Skin epidermis (tissue), 12 donors: Measurements from ENCODE around the gene ATRIP.
A peak's percentile ranks its signal among the peaks of the same experiment; 100 is the strongest.

Experiments
- H3K27ac ChIP-seq, 21 experiments: fragments of 200-600 bp; sonication (generic) in 11 of 21; one replicate each; pipeline ENCODE4 v1.5.0; 2020; ENCODE audit warnings: mild to moderate bottlenecking in 3 of 21, inconsistent platforms in 2 of 21, moderate library complexity in 2 of 21
- H3K4me3 ChIP-seq, 7 experiments: fragments of 200-600 bp; sonication (generic) in 2 of 7; one replicate each; pipeline ENCODE4 v1.5.0; 2020; ENCODE audit warnings: inconsistent platforms in 2 of 7, mild to moderate bottlenecking in 2 of 7, moderate library complexity in 1 of 7

The ATRIP gene

DNA sequence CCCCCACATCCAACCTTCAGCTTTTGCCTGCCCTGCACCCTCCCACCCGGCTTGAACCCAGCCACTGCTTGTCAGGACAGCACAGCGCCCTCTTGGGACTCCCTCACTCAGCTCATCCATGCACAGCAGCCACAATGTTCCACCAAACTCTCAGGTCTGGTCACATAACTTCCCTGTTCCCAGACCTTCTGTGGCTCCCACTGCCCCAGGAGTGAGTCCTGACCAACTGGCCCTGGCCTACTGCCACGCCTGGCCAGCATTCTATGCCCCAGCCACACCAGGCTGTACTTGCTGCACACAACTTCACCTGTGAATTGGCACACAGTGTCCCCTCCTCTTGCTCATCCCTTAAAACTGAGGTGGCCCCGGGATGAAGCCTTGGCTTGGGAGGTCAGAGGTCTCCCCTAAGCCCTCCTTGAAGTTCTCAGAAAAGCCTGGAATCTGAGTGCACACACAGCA, 37.7 kb upstream of the ATRIP start:
- Histone ChIP-seq H3K4me3 (no peak overlapping the region), H3K27ac (no peak overlapping the region)

DNA sequence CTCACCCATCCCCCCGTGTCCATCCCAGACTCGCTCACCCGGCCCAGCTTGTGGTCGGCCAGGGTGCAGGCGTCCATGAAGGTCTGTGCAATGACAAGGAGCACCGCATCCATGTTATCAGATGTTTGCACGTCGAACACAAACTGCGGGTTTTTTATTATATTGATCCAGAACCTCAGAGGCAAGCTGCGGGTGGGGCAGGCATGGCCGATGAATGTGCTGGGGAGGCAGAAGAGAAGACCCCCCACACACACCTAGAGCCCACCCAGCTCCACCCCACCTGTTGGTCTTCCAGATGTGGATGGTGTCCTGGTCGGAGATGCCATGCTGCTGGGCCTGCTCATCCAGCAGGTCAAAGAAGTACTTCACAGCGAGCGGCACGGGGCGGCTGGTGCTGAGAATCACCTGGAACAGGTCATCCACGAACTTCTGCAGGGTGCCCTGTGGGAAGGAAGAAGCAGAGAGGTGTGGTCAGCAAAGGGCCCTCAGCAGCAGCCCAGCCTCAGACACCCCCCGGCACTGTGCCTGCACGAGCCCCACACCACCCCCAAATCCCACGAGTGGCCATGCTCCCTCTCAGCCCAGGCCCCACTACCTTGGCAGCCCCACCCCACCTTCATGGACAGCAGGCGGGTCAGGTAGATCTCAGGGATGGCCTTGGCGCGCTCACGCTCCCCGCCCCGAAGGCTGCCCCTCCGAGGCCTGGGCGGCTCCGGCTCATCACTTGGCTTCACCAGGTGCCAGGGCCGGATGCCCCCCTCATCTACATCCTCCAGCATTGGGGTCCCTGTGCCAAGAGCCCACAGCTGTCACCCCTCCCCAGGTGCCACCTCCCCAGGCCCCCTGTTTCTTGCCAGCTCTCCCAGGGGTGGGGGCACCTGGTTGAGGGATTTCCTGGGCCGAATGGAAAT, 37.0 kb upstream of the ATRIP start:
- H3K27ac ChIP-seq, result no peak overlapping the region
- H3K4me3 ChIP-seq, result no peak overlapping the region

- Histone ChIP-seq H3K27ac (no peak overlapping the region), H3K4me3 (no peak overlapping the region)
Measured at GRCh38 chr3:48410205-48411040, 36.1 kb upstream of the ATRIP start.

DNA sequence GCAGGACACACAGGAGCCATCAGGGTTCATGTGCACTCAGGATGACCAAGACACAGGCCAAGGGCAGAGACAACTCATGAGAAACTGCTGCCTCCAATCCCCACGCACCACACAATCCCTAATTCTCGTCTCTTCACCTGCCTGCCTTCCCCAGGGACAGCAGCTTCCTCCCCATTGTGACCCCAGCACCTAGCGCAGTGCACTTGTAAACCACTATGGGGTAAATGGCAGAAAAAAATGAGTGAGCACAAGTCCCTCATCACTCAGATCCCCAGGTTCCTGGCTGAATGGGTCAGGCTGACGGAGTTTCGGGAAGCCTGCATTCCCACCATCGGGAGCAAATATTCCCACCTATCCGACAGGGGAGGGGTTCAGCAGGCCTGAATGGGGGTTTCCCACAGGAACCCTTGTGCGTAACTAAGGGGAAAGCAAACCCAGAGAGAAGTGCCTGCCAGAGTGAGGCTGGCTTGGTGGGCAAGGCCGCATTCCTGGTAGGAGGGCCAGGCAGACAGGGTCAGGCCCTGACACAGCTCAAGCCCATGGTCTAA, 35.4 kb upstream of the ATRIP start:
- Histone ChIP-seq H3K27ac (no peak overlapping the region), H3K4me3 (no peak overlapping the region)

DNA sequence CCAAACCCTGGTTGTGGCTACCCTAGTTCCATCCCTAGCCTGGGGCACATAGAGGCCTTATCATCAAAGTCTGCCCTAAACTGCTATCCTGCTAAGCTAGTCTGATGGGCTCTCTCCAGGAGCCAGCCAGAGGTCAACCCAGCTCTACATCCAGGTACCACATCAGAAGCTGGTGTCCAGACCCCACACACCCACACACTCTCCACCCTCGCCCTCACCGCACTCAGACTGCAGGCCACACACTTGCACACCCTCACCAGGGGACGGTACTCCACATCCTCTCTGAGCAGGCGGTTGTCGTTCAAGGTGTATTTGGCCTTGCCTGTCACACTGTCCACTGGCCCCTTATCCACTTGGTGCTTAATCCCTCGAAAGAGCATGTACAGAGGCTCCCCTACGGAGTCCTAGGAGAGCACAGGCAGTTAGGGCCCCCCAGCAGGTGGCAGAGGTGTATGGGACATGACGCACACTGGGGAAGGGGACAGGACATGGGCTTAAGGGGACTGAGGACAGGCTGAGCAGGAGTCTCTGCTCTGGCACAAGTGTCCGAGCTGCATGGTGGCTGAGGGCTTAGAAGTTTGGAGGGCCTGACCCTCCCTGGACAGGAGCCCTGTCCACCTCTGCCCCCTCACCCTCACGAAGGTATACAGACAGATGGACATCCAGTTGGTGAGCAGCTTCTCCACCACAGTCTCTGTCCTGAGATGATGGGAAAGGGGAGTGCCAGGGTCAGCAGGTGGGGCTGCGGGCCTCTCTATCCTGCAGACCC, 34.7 kb upstream of the ATRIP start:
- Histone ChIP-seq H3K27ac (no peak overlapping the region), H3K4me3 (no peak overlapping the region)

- H3K27ac ChIP-seq, result no peak overlapping the region
- H3K4me3 ChIP-seq, result no peak overlapping the region
Measured at GRCh38 chr3:48412375-48413001, 34.0 kb upstream of the ATRIP start.

DNA sequence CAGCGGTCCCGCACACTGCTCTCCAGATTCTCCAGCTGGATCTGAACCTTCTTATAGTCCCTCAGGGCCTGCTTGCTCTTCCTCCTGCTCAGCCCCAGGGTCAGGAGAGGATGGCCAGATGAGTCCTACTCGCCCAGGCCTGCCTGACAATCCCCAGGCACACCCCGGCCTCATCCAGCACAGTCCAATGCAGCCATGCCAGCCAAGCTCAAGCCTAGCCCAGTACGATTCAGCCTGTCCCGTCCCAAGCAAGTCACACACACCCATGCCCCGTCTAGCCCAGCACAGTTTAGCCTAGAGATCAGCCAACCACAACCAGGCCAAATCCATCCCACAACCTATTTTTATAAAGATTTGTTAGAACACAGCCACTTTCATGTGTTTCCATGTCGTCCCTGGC, 33.5 kb upstream of the ATRIP start:
- Histone ChIP-seq H3K4me3 (no peak overlapping the region), H3K27ac (no peak overlapping the region)

- Histone ChIP-seq H3K27ac (peak overlapping the region in 2 of 21 experiments; percentile 7 to 20), H3K4me3 (no peak overlapping the region)
Measured at GRCh38 chr3:48413611-48414010, 32.9 kb upstream of the ATRIP start.

GRCh38 chr3:48414376-48415250, 31.9 kb upstream of the ATRIP start:
- H3K27ac ChIP-seq, result peak overlapping the region in 1 of 21 experiments; percentile 45
- H3K4me3 ChIP-seq, result no peak overlapping the region

- H3K4me3 ChIP-seq, result no peak overlapping the region
- H3K27ac ChIP-seq, result no peak overlapping the region
Measured at GRCh38 chr3:48415251-48415953, 31.1 kb upstream of the ATRIP start.

GRCh38 chr3:48416091-48416505, 30.4 kb upstream of the ATRIP start:
- Histone ChIP-seq H3K27ac (no peak overlapping the region), H3K4me3 (no peak overlapping the region)

DNA sequence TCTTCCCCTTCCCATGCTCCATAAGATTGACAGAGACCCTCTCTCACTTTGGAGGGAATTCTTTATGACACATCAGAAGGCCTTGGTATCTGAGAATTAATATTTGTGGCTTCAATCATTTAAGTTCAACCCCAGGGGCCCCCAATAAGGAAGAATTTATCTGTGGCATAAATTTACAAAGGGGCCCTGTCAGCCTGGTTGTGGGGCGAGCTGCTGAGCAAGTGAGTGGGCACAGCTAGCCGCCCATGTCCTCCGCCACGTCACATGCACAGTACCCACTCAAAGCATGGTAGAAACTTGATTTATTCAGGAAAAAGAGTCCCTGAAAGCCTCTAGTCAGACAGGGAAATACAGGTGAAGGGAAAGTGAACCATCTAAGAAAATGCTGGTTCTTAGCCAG, 30.0 kb upstream of the ATRIP start:
- Histone ChIP-seq H3K4me3 (no peak overlapping the region), H3K27ac (no peak overlapping the region)

GRCh38 chr3:48417529-48418108, 28.9 kb upstream of the ATRIP start:
- Histone ChIP-seq H3K4me3 (no peak overlapping the region), H3K27ac (no peak overlapping the region)

DNA sequence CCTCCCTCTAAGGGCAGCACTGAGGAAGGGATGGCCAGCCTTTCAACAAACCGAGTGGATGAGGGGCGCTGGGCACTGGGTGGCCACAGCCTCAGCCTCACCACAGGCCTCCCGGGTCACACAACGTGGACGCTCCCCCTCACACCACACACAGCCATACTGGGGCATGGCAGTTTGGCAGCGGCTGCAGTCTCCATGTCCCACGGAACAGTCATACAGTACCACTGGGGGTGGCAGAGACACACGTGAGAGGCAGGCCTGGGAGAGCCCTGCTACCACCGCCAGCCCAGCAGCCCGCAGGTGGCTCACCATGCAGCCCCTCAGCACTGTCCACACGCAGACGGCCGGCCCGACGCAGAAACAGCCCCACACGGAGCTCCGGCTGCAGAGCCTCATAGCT, 28.4 kb upstream of the ATRIP start:
- no peak overlapping the region for H3K27ac ChIP-seq

GRCh38 chr3:48418651-48419050, 27.9 kb upstream of the ATRIP start:
- Histone ChIP-seq H3K27ac (no peak overlapping the region), H3K4me3 (no peak overlapping the region)

More for the DNA sequence above, 28.4 kb upstream of the ATRIP start:
- no peak overlapping the region for H3K4me3 ChIP-seq

- H3K4me3 ChIP-seq, result no peak overlapping the region
- no peak overlapping the region for H3K27ac ChIP-seq
Measured at GRCh38 chr3:48419149-48419548, 27.4 kb upstream of the ATRIP start.

DNA sequence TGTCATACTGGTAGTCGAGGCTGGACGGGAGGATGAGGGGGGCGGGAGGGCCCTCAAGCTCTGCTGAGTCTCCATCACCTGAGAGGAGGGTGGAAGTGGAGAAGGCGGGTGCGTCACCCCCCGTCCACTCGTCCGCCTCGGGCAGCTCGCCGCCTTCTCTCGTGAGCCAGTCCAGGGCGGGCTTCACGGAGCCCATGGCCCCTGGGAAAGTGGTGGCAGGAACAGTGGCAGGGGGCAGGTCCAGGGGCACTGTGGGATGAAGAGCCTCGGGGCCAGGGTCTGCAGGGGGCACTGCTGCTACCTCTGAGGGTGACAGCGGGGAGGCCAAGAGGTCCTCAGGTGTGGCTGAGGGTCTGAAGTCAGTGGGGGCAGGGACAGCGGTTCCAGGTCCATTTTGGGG, 26.9 kb upstream of the ATRIP start:
- Histone ChIP-seq H3K27ac (no peak overlapping the region), H3K4me3 (no peak overlapping the region)
